SKM-1 (cell line): Measurements from ENCODE around the gene EPX.
"Not testable (repeated sequence)": the region's sequence is repeated elsewhere in the genome, so short reads cannot be mapped to it uniquely, and the experiment has no call there.

Experiments used
- DNase-seq: peaks from one replicate; lab custom pipeline; 2025; ENCODE audit not compliant: unreplicated experiment; lab: John Stamatoyannopoulos, UW

Gene EPX, protein sequence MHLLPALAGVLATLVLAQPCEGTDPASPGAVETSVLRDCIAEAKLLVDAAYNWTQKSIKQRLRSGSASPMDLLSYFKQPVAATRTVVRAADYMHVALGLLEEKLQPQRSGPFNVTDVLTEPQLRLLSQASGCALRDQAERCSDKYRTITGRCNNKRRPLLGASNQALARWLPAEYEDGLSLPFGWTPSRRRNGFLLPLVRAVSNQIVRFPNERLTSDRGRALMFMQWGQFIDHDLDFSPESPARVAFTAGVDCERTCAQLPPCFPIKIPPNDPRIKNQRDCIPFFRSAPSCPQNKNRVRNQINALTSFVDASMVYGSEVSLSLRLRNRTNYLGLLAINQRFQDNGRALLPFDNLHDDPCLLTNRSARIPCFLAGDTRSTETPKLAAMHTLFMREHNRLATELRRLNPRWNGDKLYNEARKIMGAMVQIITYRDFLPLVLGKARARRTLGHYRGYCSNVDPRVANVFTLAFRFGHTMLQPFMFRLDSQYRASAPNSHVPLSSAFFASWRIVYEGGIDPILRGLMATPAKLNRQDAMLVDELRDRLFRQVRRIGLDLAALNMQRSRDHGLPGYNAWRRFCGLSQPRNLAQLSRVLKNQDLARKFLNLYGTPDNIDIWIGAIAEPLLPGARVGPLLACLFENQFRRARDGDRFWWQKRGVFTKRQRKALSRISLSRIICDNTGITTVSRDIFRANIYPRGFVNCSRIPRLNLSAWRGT

DNA sequence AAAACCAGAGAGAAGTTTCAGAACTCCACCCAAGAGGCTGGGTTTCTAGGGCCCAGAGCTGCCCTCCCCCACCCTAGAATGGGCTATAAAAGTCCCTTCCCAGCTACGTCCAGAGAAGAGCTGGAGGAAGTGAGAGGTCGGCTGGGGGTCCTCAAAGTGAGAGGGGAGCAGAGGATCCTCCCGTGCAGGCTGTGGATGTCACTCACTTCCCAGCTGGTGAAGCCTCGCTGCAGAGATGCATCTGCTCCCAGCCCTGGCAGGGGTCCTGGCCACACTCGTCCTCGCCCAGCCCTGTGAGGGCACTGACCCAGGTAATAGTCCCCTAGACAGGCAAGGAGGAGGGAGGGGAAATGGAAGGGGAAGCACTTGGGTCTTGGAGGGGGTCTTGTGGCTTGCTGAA lies at the start of gene EPX:
EPX (plus strand) TSS at position 115 of the 400 bp plus-strand sequence; CDS start at position 236, 121 bp downstream.
- DNase-seq: no peak

DNA sequence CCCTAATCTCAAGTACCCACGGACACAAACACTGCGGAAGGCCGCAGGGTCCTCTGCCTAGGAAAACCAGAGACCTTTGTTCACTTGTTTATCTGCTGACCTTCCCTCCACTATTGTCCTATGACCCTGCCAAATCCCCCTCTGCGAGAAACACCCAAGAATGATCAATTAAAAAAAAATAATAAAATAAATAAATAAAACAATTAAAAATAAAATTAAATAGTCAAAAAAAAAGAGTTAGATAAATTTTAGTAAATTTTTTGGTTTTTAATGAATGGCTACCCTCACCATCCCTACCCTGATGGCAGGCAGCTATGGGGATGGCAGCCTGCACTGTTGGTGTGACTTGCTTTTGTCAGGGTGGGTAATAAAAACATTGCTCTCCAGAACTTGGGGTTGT lies 49.2 kb upstream of the EPX start:
- not testable (repeated sequence) for DNase-seq

DNA sequence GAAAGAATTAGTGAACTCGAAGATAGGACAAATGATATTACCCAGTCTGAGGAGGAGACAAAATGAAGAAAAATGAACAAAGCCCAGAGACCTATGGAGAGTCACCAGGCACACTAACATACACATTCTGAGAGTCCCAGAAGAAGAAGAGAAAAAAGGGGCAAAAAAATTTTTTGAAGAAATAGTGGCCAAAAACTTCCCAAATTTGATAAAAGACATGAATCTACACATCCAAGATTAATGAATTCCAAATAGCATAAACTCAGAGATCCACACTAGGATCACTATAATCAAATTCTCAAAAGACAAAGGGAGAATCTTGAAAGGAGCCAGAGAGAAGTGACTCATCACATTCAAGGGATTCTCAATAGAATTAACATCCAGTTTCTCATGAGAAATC lies 47.7 kb upstream of the EPX start:
- DNase-seq: no peak

DNA sequence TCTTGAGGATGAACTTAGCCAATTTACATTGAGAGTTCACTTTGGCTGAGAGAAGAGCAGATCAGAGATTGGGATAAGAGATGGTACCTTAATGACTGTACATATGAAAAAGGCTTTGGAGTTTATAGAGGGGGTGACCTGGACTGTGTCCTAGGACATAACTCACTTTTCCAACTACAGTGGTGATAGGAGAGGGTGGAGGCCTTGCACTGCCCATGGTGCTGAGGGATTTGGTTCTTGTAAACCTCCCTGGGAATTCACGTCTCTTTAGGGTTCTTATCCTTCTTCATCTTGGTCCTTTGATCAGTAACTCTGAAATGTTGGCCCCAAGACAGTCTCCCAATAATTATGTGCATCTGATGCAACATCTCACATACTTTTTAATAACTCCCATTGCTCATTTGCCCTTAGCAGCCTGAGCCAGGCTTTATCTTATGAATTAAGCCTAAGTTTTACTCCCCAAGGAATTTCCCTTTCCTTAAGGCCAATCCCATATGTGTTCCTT lies 44.5 kb upstream of the EPX start, which contains the start of gene OR4D1:
OR4D1 (plus strand) TSS at position 455 of the 505 bp plus-strand sequence. CDS start 6,770 bp downstream, outside the sequence.
- DNase-seq: no peak

DNA sequence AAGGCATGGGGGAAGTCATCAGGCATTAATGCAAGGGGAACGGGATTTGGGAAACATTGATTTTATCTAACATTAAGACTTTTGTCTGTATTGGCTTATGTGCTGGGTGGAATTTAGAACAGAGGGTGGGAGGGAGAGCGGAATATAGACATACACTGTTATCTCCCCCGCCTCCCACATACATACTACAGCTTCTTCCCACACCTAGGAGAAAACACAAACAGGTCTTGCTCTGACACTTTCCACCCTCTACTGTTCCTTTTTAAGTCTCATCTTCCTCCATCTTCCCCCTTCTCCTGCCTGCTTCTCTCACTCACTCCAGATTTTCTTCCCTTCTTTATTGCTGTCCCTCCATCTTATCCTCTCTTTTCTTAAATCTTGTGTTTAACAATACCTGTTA lies 43.9 kb upstream of the EPX start:
- DNase-seq: no peak

DNA sequence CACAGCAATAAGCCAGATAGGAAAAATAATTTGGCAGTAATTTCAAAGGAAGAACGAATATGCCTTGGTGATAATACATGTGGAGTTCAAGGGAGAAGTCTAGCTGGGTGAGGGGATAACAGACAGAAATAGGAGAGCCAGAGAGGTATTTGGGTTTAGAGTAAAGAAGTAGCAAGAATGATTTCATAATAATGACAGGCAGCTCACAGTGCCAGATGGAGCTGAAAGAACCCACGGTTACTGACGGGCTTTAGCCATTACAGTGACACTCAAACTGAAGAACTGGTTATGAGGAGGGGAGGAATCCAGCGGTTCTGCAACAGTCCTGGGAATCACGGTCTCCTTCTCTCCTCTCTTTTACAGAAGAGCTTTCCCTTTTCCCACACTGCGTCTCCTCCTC lies 42.1 kb upstream of the EPX start:
- no peak for DNase-seq

DNA sequence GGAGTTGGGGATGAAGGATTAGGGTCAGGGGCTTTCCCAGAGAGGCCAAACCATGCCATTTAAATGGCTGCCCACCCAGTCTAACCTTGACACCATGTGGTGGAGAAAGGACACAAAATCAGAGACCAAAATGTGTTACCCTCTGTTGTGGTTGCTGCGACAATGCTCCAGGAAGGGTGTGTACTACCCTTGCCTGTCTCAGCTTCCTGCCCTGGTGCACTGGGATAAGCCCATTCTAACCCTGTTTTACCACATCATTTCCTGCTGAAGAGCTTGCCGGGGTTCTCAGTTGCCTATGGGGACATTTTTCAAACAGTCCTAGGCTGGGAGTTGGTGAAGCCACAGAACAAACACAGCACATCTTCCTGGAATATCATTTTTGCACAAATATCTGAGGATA lies 39.5 kb upstream of the EPX start:
- DNase-seq: no peak

DNA sequence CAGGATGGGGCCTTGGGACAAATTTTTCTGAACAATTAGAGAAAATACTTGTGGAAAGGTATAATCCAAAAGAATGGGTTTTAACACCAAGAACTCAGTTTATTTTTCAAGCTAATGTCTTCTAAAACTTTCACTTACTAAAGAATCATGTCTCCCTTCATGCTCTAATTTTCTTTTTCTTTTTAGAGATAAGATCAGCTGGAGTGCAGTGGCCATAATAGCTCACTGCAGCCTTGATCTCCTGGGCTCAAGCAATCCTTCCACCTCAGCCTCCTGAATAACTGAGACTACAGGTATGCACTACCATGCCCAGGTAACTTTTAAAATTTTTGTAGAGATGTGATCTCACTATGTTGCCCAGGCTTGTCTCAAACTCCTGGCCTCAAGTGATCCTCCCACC lies 38.9 kb upstream of the EPX start:
- no peak for DNase-seq

DNA sequence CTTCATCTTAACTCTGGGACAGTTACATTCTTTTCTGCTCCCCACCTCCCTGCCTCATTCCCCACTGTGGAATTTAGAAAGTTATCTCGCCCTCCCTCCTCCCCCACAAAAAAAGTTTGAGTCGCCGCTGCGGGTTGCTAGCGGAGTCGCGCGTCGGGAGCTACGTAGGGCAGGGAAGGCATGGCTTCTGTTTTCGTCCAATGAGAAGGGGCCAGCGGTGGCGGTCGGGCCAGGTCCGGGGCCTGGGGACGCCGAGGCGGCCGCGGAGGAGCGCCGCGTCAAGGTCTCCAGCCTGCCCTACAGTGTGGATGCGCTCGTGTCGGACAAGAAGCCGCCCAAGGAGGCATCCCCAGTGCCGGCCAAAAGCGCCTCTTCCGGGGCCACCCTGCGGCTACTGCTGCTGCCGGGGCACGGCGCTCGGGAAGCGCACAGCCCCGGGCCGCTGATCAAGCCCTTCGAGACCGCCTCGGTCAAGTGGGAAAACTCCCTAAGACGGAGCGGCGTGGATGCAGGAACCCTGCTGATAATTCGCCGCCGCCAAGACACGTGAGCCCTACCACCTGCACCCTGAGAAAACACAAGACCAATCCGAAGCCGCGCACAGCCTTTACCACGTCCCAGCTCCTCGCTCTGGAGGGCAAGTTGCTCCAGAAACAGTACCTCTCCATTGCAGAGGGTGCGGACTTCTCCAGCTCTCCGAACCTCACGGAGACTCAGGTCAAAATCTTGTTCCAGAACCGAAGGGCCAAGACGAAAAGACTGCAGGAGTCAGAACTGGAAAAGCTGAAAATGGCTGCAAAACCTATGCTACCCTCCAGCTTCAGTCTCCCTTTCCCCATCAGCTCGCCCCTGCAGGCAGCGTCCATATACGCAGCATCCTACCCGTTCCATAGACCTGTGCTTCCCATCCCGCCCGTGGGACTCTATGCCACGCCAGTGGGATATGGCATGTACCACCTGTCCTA lies 35.4 kb upstream of the EPX start:
- no peak for DNase-seq

DNA sequence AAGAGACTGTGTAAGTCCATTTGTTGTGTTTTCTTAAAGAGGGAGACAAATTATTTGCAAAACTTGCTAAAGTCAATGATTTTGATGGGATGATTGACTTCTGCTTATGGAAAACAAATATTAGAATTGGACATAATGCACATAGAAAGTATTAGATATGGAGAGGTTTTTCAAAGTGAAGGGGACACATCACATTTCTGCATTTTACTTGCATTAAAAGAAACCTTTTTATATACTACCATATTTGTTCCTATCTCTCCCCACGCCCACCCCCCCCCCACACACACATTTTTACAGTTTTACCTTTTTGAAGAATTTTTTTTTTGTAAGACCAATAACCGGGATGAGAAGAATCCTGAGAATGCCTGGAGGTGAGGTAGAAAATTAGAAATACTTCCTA lies 34.3 kb upstream of the EPX start:
- no peak for DNase-seq

DNA sequence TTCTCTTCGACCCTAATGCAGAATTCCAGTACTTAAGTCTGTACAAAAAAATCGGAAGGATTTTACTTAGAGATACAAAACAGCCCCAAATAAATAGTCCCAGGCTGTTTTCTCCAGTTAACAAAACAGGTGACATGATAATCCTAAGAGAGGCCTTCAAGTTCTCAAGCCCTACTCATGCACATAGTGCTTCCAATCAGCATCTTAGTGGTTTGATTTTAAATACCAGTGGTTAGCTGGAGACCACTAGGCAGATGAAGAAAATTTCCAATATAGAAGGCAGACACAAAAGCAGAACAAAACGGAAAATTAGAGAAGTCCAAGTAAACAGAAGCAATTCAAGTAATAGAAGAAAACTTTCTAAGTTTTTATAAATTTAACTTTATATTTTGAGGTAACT lies 31.0 kb upstream of the EPX start:
- no peak for DNase-seq

DNA sequence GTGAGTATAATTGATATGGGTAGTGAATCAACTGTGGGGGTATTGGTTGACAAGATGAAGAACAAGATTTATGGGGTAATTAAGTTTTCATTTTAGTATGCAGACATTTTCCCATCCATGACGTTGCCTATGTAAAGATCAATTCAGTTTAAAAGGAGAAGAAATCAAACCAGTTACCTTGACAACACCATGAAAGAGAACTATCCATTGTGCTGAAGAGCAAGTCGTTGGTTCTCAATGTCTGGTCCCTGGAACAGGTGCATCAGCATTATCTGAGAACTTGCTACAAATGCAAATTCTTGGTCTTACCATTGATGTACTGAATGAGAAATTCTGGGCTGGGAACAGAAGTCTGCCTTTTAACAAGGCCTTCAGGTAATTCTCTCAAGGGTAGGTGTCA lies 26.5 kb upstream of the EPX start:
- no peak for DNase-seq

DNA sequence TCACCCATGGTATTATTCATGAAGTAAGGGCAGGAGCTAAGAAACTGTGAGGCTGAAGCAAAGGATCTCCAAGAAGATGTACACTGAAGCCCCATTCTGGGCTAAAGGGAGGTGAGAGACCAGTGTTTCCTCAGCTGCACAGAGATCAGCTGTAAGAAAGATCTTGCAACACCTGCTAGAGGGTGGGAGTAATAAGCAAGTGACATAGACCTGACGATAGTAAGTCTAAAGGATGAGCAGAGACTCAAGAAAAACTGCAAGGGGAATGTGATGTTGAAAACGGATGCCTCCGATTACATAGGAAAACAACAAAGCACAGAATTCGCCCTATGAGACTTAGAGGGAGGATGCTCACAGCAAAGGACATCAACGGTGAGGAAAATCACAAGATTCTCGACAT lies 25.8 kb upstream of the EPX start, which contains the start of gene OR4D2:
OR4D2 (plus strand) TSS at position 301 of the 400 bp plus-strand sequence. CDS start 2,674 bp downstream, outside the sequence.
- DNase-seq: no peak

DNA sequence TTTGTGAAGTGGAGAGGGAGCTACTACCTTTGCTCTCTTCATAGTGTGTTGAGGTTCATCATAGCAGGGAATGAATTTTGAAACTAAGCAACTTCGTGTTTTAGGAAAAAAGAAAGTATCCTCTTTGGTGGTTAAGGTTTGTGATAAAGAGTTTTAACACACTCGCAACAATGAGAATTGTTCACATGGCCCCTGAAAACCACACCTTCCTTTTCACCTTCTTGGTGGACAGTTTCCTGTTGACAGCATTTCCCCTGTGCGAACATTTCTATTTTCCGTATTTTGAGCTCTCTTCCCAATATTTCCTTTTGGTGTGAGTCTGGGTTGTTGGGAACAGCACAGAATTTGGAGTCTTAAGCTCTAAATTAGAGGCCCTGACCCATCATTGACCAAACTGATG lies 21.9 kb upstream of the EPX start:
- no peak for DNase-seq

DNA sequence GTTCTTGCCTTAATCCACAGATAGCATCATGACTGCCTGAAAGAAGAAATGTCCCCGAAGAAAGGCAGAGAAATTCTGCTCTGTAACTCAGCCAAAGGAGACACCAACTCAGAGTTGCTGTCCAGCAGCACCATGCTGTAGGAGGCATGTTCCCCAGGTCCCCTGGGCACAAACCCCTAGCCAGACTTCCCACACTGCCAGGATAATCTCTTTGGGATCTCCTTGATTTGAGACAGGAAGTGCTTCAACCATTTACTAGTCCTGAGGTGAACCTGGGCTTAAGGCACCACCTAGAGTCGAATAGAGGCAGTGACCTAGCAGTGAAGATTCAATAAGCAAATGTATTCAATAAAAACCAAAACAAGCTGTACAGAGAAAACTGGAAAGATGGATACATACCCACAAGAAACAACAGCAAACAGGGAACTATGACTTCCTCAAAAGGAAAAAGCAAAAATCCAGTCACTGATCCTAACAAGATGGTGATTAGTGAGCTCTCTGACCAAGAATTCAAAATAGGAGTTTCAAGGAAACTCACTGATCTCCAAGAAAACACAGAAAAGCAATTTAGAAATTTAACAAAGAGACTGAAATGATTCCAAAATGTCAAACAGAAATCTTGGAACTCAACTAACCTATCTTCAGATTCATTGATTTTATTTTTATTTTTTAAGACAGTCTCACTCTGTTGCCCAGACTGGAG lies 20.0 kb upstream of the EPX start:
- no peak for DNase-seq

DNA sequence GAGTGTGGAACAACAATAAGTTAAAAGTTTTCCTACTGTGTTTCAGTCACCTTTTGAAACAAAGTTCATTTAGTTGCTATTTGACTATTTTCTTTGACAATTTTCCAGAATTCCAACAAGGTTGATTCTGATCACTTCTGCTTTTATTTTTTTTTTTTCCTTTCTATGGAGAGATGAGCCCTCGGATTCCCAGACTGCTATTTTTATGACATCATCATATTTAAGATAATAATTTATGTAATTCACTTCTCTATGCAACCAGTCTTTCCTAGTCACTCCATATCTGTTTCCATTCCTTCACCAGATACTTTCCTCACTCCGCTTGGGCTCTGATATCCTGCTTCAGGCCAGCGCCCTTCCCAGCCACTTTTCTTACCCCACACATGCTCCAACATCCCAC lies 17.7 kb upstream of the EPX start:
- no peak for DNase-seq

DNA sequence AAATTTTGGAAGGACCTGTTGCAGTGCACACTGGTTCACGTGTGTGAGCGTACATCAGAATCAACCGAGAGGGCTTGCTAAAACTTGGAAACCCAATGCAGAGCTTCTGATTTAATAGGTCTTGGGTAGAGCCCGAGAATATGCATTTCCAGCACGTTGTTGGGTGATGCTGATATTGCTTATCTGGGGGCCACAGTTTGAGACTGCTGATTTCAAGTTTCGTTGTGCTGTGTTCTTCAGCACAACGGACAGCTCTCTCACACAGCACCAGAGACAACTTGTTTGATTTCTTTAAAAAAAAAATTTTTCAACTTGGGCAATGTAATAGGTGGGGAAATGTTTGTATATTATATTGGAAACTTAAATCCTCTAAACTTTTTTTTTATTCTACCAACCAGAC lies 16.3 kb upstream of the EPX start:
- no peak for DNase-seq

DNA sequence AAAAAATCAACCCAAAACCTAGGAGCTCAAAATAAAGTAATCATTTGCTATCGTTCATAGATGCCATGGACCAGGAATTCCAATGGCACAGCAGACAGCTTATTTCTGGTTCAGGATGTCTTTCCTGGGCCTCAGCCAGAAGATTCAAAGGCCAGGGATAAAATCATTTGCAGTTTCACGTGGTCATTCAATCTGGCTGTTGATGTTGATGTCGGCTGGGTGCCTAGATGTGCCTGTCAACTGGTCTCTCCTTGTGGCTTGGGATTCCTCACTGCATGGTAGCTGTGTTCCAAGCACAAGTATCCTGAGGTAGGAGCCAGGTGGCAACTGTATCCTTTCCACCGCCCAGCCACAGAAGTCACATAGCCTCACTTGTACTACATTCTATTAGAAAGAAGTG lies 10.7 kb upstream of the EPX start:
- DNase-seq: no peak

DNA sequence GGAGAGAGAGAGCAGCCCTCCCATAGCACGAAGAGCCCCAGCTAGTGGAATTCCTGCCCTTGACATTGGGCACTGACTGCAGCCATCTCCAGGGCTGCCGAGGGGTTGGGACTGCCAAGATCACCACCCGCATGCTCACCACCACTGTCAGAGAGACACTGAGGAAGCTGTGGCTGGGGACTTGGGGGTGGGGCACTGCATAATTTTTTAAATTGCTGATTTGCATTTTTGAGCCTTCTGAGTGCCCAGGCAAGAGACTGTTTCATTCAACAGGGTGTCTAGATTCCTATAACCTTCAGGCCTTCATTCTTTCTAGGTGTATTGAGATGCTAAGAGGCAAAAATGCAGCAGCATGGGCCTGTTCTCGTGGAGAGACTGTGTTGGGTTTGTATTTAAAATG lies 9.0 kb upstream of the EPX start:
- DNase-seq: no peak

DNA sequence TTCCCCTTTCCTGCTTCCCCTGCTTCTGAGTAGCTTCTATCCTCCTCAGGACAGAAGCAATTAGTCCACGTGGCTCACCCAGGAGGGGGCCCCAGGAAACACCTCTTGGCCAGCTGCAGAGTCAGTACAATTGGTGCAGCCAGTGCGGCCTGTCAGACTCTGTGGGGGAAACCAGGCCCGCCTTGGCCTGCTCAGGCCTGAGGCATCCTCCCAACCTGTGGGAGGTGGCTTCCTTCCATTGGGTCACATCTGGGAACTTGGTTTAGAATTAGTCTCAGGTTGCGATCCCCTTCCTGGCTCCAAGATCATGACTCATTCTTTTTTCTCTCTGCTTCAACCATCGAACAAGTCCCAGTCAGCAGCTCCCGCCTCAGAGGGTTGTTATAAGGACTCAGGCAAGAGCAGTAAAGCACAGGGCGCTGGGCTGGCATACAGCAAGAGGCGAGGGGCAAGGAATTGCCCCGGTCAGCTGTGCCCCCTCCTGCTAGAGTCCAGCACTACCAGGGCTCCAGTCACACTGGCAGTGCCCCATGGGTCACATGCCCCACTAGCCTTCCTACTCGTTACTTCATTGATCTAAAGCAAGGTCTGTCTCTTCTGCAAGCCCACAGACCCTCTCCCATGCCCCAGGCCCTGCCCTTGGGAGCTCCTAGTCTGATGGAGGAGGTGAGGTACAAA lies 8.1 kb upstream of the EPX start:
- peak; percentile 28 for DNase-seq
